ENCODE measurements around the gene ERGIC1.

DNA sequence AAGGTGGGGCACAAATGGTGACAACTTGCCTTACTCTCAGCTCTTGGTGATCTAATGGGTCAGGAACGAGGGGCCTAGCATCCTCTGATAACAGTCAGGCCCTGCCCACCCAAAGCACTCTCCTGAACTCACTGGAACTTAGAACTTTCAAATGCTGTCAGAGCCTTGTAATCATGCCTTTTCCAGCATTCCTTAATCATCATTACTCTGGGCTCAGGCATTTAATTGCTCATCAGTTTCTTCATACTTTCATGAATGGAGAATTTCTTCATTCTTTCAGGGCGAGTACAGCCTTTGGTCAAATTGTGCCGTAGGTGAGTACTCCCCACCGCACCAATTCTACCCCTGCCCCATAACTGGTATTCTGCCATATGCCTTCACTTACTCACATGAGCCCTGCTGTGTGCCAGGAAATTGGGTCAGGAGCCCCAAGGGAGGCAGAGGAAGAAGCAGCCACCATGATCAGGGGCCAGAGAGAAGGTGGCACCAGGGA, 32.8 kb upstream of the ERGIC1 start:
- TF ChIP-seq CTCF (IDR thresholded peaks at IDR 0.05) (no peak), POLR2A (IDR thresholded peaks at IDR 0.05) (no peak)

Data from testis (tissue), 2 donors.